A172 (cell line): ENCODE data around the gene FAM20C. TPM values are rescaled to one million over a fixed set of nuclear protein-coding genes. Genes with fewer than 3 reads are reported as not detected.
"Not testable (repeated sequence)": the region's sequence is repeated elsewhere in the genome, so short reads cannot be mapped to it uniquely, and the experiment has no call there.

Experiments used
- DNase-seq: peaks from one replicate; pipeline ENCODE4 v3.0.0-alpha.2; 2015; ENCODE audit warnings: low spot score
- total RNA-seq: library from RNA; depleted of rRNA; stranded (reverse); fragments of >200 nt; shearing (Covaris generic); gene quantifications from 2 replicates; pipeline ENCODE4 v1.2.3, GENCODE V29; 2014

FAM20C gene
- total RNA-seq, 1 experiment from 2014 or later: 30.2 TPM

GRCh38 chr7:242826-243579, 50.6 kb downstream of the FAM20C start:
- DNase-seq: not testable (repeated sequence)

- DNase-seq: not testable (repeated sequence)
These were observed 51.2 kb downstream of the FAM20C start for GRCh38 chr7:243580-243978.

GRCh38 chr7:244974-245373, 52.6 kb downstream of the FAM20C start:
- no peak for DNase-seq

- no peak for DNase-seq
These were observed 53.4 kb downstream of the FAM20C start for GRCh38 chr7:245574-246295.

- no peak for DNase-seq
These were observed 54.1 kb downstream of the FAM20C start for GRCh38 chr7:246451-246850.

- no peak for DNase-seq
These were observed 54.8 kb downstream of the FAM20C start for GRCh38 chr7:247181-247580.

- no peak for DNase-seq
These were observed 55.3 kb downstream of the FAM20C start for GRCh38 chr7:247636-248035.

GRCh38 chr7:248732-249435, 56.5 kb downstream of the FAM20C start:
- DNase-seq: no peak

GRCh38 chr7:249989-250388, 57.6 kb downstream of the FAM20C start:
- no peak for DNase-seq

GRCh38 chr7:250523-250922, 58.2 kb downstream of the FAM20C start:
- no peak for DNase-seq

- DNase-seq: no peak
These were observed 58.6 kb downstream of the FAM20C start for GRCh38 chr7:251005-251404.

GRCh38 chr7:251446-252175, 59.2 kb downstream of the FAM20C start:
- DNase-seq: no peak

- no peak for DNase-seq
These were observed 60.0 kb downstream of the FAM20C start for GRCh38 chr7:252216-252965.

GRCh38 chr7:252981-253380, 60.6 kb downstream of the FAM20C start:
- DNase-seq: no peak

- no peak for DNase-seq
These were observed 61.4 kb downstream of the FAM20C start for GRCh38 chr7:253581-254336.

GRCh38 chr7:254337-255037, 62.1 kb downstream of the FAM20C start:
- no peak for DNase-seq

- no peak for DNase-seq
These were observed 62.7 kb downstream of the FAM20C start for GRCh38 chr7:255038-255435.

GRCh38 chr7:255721-256361, 63.5 kb downstream of the FAM20C start:
- DNase-seq: no peak

GRCh38 chr7:256461-256940, 64.1 kb downstream of the FAM20C start:
- no peak for DNase-seq
